H9 (cell line): ENCODE measurements around the gene GALNS. TPM values are rescaled to one million over a fixed set of nuclear protein-coding genes. Genes with fewer than 3 reads are reported as not detected.

Experiments
- DNase-seq: peaks from one replicate; pipeline ENCODE4 v3.0.0-alpha.2; 2017
- H2AFZ ChIP-seq: one replicate; pipeline ENCODE4 v1.6.1; 2013; ENCODE audit warnings: mild to moderate bottlenecking, low read length, control low read depth, moderate library complexity
- H2AK5ac ChIP-seq: 2 replicates; pipeline ENCODE4 v1.6.1; 2013; ENCODE audit warnings: low read length, control low read depth, mixed read lengths; ENCODE audit not compliant: insufficient read length
- H2BK120ac ChIP-seq: one replicate; pipeline ENCODE4 v1.6.1; 2013; ENCODE audit warnings: low read depth, mild to moderate bottlenecking, low read length, control low read depth, inconsistent platforms; ENCODE audit not compliant: poor library complexity, severe bottlenecking
- H2BK12ac ChIP-seq: 2 replicates; pipeline ENCODE4 v1.6.1; 2013; ENCODE audit warnings: low read length, control low read depth, mixed read lengths, low read depth; ENCODE audit not compliant: insufficient read length
- H2BK15ac ChIP-seq: 2 replicates; pipeline ENCODE4 v1.6.1; 2013; ENCODE audit warnings: low read depth, low read length, control low read depth
- H2BK20ac ChIP-seq: one replicate; pipeline ENCODE4 v1.6.1; 2013; ENCODE audit warnings: low read depth, mild to moderate bottlenecking, low read length, control low read depth, inconsistent platforms; ENCODE audit not compliant: poor library complexity, severe bottlenecking
- H2BK5ac ChIP-seq: 2 replicates; pipeline ENCODE4 v1.6.1; 2013; ENCODE audit warnings: low read length, control low read depth, mixed read lengths; ENCODE audit not compliant: insufficient read length
- H3K14ac ChIP-seq: 2 replicates; pipeline ENCODE4 v1.6.1; 2013; ENCODE audit warnings: low read length, control low read depth; ENCODE audit not compliant: insufficient read depth
- H3K18ac ChIP-seq: 2 replicates; pipeline ENCODE4 v1.6.1; 2013; ENCODE audit warnings: low read depth, mild to moderate bottlenecking, mixed read lengths, low read length, control low read depth; ENCODE audit not compliant: insufficient read length
- H3K23ac ChIP-seq: 2 replicates; pipeline ENCODE4 v1.6.1; 2013; ENCODE audit warnings: low read length, control low read depth, mixed read lengths, low read depth; ENCODE audit not compliant: insufficient read length
- H3K23me2 ChIP-seq: 2 replicates; pipeline ENCODE4 v1.6.1; 2013; ENCODE audit warnings: low read depth, mild to moderate bottlenecking, mixed read lengths, low read length, control low read depth; ENCODE audit not compliant: insufficient read length, poor library complexity, severe bottlenecking
- H3K27ac ChIP-seq: 2 replicates; pipeline ENCODE4 v1.5.1; 2013; ENCODE audit warnings: low read length, control low read depth, mixed read lengths, low read depth; ENCODE audit not compliant: insufficient read length
- H3K27me3 ChIP-seq: 2 replicates; pipeline ENCODE4 v1.6.1; 2013; ENCODE audit warnings: low read length, control low read depth, inconsistent platforms; ENCODE audit not compliant: insufficient read depth
- H3K4ac ChIP-seq: 2 replicates; pipeline ENCODE4 v1.6.1; 2013; ENCODE audit warnings: low read depth, mild to moderate bottlenecking, control low read depth, inconsistent platforms, low read length, moderate library complexity
- H3K4me1 ChIP-seq: 2 replicates; pipeline ENCODE4 v1.6.1; 2013; ENCODE audit warnings: low read length, control low read depth, inconsistent platforms; ENCODE audit not compliant: insufficient read depth
- H3K4me2 ChIP-seq: 2 replicates; pipeline ENCODE4 v1.6.1; 2013; ENCODE audit warnings: low read length, control low read depth, mixed read lengths; ENCODE audit not compliant: insufficient read length, insufficient read depth
- H3K56ac ChIP-seq: 2 replicates; pipeline ENCODE4 v1.6.1; 2013; ENCODE audit warnings: low read depth, mild to moderate bottlenecking, mixed read lengths, low read length, control low read depth; ENCODE audit not compliant: insufficient read length
- H3K79me1 ChIP-seq: 2 replicates; pipeline ENCODE4 v1.6.1; 2013; ENCODE audit warnings: low read depth, mild to moderate bottlenecking, moderate library complexity, low read length, control low read depth, inconsistent platforms; ENCODE audit not compliant: insufficient read depth, poor library complexity, severe bottlenecking
- H3K79me2 ChIP-seq: 2 replicates; pipeline ENCODE4 v1.6.1; 2013; ENCODE audit warnings: low read length, control low read depth, inconsistent platforms; ENCODE audit not compliant: insufficient read depth
- H3K9ac ChIP-seq: 2 replicates; pipeline ENCODE4 v1.6.1; 2013; ENCODE audit warnings: low read length, control low read depth, mixed read lengths; ENCODE audit not compliant: insufficient read length; ENCODE audit errors: extremely low read depth
- H3K9me3 ChIP-seq: one replicate; pipeline ENCODE4 v1.6.1; 2013; ENCODE audit warnings: low read depth, low read length, inconsistent platforms; ENCODE audit not compliant: control insufficient read depth
- H3T11ph ChIP-seq: one replicate; pipeline ENCODE4 v1.6.1; 2013; ENCODE audit warnings: mild to moderate bottlenecking, low read length, control low read depth, inconsistent platforms
- H4K20me1 ChIP-seq: one replicate; pipeline ENCODE4 v1.6.1; 2013; ENCODE audit not compliant: control insufficient read depth, insufficient read length, insufficient read depth
- H4K5ac ChIP-seq: 2 replicates; pipeline ENCODE4 v1.6.1; 2013; ENCODE audit warnings: low read depth, mild to moderate bottlenecking, mixed read lengths, low read length, control low read depth; ENCODE audit not compliant: insufficient read length
- H4K8ac ChIP-seq: replicated peaks from 2 replicates; pipeline ENCODE4 v1.6.1; 2013; ENCODE audit warnings: low read length, control low read depth, mixed read lengths, low read depth; ENCODE audit not compliant: insufficient read length
- H4K91ac ChIP-seq: 2 replicates; pipeline ENCODE4 v1.6.1; 2013; ENCODE audit warnings: low read depth, mild to moderate bottlenecking, moderate library complexity, mixed read lengths, low read length, control low read depth; ENCODE audit not compliant: insufficient read length
- H3K27ac Mint-ChIP-seq, 3 experiments: 2 replicates in 2 of 3; 3 replicates in 1 of 3; pipeline ENCODE4 v1.8.0; 2020 to 2021; ENCODE audit warnings: mixed read lengths in 3 of 3, mild to moderate bottlenecking in 1 of 3, moderate library complexity in 1 of 3
- H3K27me3 Mint-ChIP-seq: 2 replicates; pipeline ENCODE4 v1.8.0; 2021; ENCODE audit warnings: low read depth, mild to moderate bottlenecking, moderate library complexity, mixed read lengths
- H3K36me3 Mint-ChIP-seq, 3 experiments: 2 replicates in 2 of 3; 3 replicates in 1 of 3; pipeline ENCODE4 v1.8.0; 2020 to 2021; ENCODE audit warnings: low read depth in 3 of 3, mixed read lengths in 3 of 3; ENCODE audit not compliant: insufficient read depth in 1 of 3
- H3K4me1 Mint-ChIP-seq, 2 experiments: 2 replicates each; pipeline ENCODE4 v1.8.0; 2020; ENCODE audit warnings: mixed read lengths in 2 of 2
- H3K4me3 Mint-ChIP-seq, 2 experiments: 2 replicates in 1 of 2; 3 replicates in 1 of 2; pipeline ENCODE4 v1.8.0; 2020 to 2021; ENCODE audit warnings: mild to moderate bottlenecking in 2 of 2, mixed read lengths in 2 of 2, moderate library complexity in 1 of 2
- H3K9me3 Mint-ChIP-seq, 2 experiments: 2 replicates in 1 of 2; 3 replicates in 1 of 2; pipeline ENCODE4 v1.8.0; 2020; ENCODE audit warnings: mild to moderate bottlenecking in 2 of 2, mixed read lengths in 2 of 2, moderate library complexity in 1 of 2
- WGBS: extraction: QIAGEN DNeasy Blood & Tissue Kit; methylation state at CpG from one replicate; pipeline ENCODE4 v1.1.7; 2013; ENCODE audit warnings: missing lambda C conversion rate, low lambda C conversion rate, mixed read lengths; ENCODE audit not compliant: insufficient read length; ENCODE audit errors: extremely low coverage; 5-methylcytosine and 5-hydroxymethylcytosine counted together
- total RNA-seq: library from RNA; stranded (reverse); gene quantifications from 2 replicates; pipeline ENCODE4 v1.2.1, GENCODE V29; 2021
- TF ChIP-seq, protein P1 (sequence below): fragments of 200-600 bp; sonication (generic); conservative IDR thresholded peaks from 3 replicates; pipeline ENCODE4 v1.8.0; 2021; ENCODE audit warnings: antibody characterized with exemption, mild to moderate bottlenecking

The GALNS gene
- total RNA-seq, 1 experiment from 2014 or later, result 20.3 TPM

- Histone ChIP-seq H3K4me2 (no peak overlapping the region), H3K9ac (no peak overlapping the region), H2BK20ac (no peak overlapping the region), H3K18ac (no peak overlapping the region), H3K14ac (no peak overlapping the region), H2BK5ac (no peak overlapping the region), H3K4me1 (no peaks in the 10 kb centered on the region), H3K9me3 (no peaks in the 10 kb centered on the region), H4K8ac (no peak overlapping the region), H4K5ac (no peak overlapping the region), H2BK12ac (no peak overlapping the region), H3T11ph (no peak overlapping the region), H3K56ac (no peak overlapping the region), H2AK5ac (no peak overlapping the region), H3K23me2 (no peaks in the 10 kb centered on the region), H2AFZ (no peak overlapping the region), H3K27me3 (no peaks in the 10 kb centered on the region), H3K79me2 (no peaks in the 10 kb centered on the region), H3K23ac (no peak overlapping the region), H2BK15ac (no peak overlapping the region), H3K4ac (no peak overlapping the region), H3K79me1 (no peaks in the 10 kb centered on the region), H2BK120ac (no peak overlapping the region), H4K91ac (no peak overlapping the region), H4K20me1 (no peaks in the 10 kb centered on the region), H3K27ac (no peak overlapping the region)
- Mint-ChIP-seq H3K36me3 (peaks cover 1 to 5% (median 4%) of the 10 kb centered on the region in 3 experiments; a peak in 3 of 7 replicates), H3K9me3 (no peaks in the 10 kb centered on the region), H3K27ac (no peak overlapping the region), H3K4me3 (no peak overlapping the region; a peak in 1 of 5 replicates), H3K4me1 (no peaks in the 10 kb centered on the region), H3K27me3 (no peaks in the 10 kb centered on the region)
- TF ChIP-seq, protein P1, sequence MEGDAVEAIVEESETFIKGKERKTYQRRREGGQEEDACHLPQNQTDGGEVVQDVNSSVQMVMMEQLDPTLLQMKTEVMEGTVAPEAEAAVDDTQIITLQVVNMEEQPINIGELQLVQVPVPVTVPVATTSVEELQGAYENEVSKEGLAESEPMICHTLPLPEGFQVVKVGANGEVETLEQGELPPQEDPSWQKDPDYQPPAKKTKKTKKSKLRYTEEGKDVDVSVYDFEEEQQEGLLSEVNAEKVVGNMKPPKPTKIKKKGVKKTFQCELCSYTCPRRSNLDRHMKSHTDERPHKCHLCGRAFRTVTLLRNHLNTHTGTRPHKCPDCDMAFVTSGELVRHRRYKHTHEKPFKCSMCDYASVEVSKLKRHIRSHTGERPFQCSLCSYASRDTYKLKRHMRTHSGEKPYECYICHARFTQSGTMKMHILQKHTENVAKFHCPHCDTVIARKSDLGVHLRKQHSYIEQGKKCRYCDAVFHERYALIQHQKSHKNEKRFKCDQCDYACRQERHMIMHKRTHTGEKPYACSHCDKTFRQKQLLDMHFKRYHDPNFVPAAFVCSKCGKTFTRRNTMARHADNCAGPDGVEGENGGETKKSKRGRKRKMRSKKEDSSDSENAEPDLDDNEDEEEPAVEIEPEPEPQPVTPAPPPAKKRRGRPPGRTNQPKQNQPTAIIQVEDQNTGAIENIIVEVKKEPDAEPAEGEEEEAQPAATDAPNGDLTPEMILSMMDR, result no peak
- WGBS, result no CpG with 5 or more reads among the region's 21 CpGs
- no peak for DNase-seq
These were observed 29.0 kb downstream of the GALNS start for GRCh38 chr16:88827727-88828126.
